A673 (cell line): ENCODE results near the gene FOXC2. TPM values are rescaled to one million over a fixed set of nuclear protein-coding genes. Genes with fewer than 3 reads are reported as not detected.

ENCODE experiments used
- BruUV-seq: library from RNA; stranded (reverse); fragments of 400-500 nt; replicated peaks from 2 replicates; lab custom pipeline; 2021; lab: Mats Ljungman, UMichigan
- CTCF ChIA-PET: fragments of 300-600 bp; sonication (Branson Sonifier 250); formaldehyde crosslinking; loops from one replicate; lab custom pipeline; 2022; ENCODE audit warnings: antibody characterized with exemption; lab: Charles Lee
- POLR2A ChIA-PET: fragments of 300-600 bp; sonication (Branson Sonifier 250); formaldehyde crosslinking; loops from one replicate; lab custom pipeline; 2022; ENCODE audit warnings: antibody characterized with exemption; ENCODE audit not compliant: low non-redundant PET; lab: Charles Lee
- DNase-seq: peaks from one replicate; pipeline ENCODE4 v3.0.0-alpha.2; 2015; ENCODE audit warnings: low spot score
- H3K27ac ChIP-seq: fragments of 200-600 bp; sonication (generic); 2 replicates; pipeline ENCODE4 v1.5.1; 2016; ENCODE audit warnings: mixed run types, low read depth, mild to moderate bottlenecking, mixed read lengths, antibody characterized with exemption, low read length; ENCODE audit not compliant: poor library complexity, severe bottlenecking
- H3K27me3 ChIP-seq: fragments of 200-600 bp; sonication (generic); replicated peaks from 2 replicates; pipeline ENCODE4 v1.6.1; 2017; ENCODE audit warnings: mixed run types, low read depth, mild to moderate bottlenecking, mixed read lengths, antibody characterized with exemption, low read length; ENCODE audit not compliant: insufficient read depth, poor library complexity
- H3K36me3 ChIP-seq: fragments of 200-600 bp; sonication (generic); 2 replicates; pipeline ENCODE4 v1.6.1; 2016; ENCODE audit warnings: mixed run types, mild to moderate bottlenecking, mixed read lengths, antibody characterized with exemption, low read length; ENCODE audit not compliant: insufficient read depth, poor library complexity, severe bottlenecking
- H3K4me1 ChIP-seq: fragments of 200-600 bp; sonication (generic); 2 replicates; pipeline ENCODE4 v1.6.1; 2017; ENCODE audit warnings: mixed run types, mild to moderate bottlenecking, mixed read lengths, antibody characterized with exemption, low read length; ENCODE audit not compliant: insufficient read depth, poor library complexity, severe bottlenecking
- H3K4me3 ChIP-seq: fragments of 200-600 bp; sonication (generic); 2 replicates; pipeline ENCODE4 v1.5.1; 2016; ENCODE audit warnings: low read depth, mixed run types, mild to moderate bottlenecking, mixed read lengths, low read length; ENCODE audit not compliant: poor library complexity, severe bottlenecking
- H3K9me3 ChIP-seq: fragments of 200-600 bp; sonication (generic); 2 replicates; pipeline ENCODE4 v1.6.1; 2016; ENCODE audit warnings: mixed run types, low read depth, mild to moderate bottlenecking, mixed read lengths, antibody characterized with exemption, low read length; ENCODE audit not compliant: poor library complexity, severe bottlenecking
- CTCF ChIP-seq: fragments of 300-800, 200-600 bp; sonication (generic); conservative IDR thresholded peaks from 2 replicates; pipeline ENCODE4 v1.5.1; 2017; ENCODE audit warnings: low read depth, mild to moderate bottlenecking, antibody characterized with exemption, low read length, moderate library complexity, mixed read lengths
- EZH2 ChIP-seq: fragments of 200-600 bp; sonication (generic); IDR thresholded peaks from 2 replicates; pipeline ENCODE4 v1.6.1; 2017; ENCODE audit warnings: borderline replicate concordance, low read depth, mild to moderate bottlenecking, mixed read lengths, antibody characterized with exemption, low read length; ENCODE audit not compliant: poor library complexity, severe bottlenecking
- intact Hi-C: fragments of 100-400 bp; cut with micrococcal nuclease; formaldehyde crosslinking; loops from one replicate; pipeline ENCODE4 v1.10.0; 2022; ENCODE audit not compliant: unreplicated experiment
- total RNA-seq: library from RNA; stranded (reverse); gene quantifications from 2 replicates; pipeline ENCODE4 v1.2.3, GENCODE V29; 2021

FOXC2 gene
- total RNA-seq, 1 experiment from 2014 or later, result 0.34 TPM

GRCh38 chr16:86573215-86573614, 6.6 kb downstream of the FOXC2 start:
- Histone ChIP-seq H3K9me3 (no peaks in the 10 kb centered on the region), H3K4me1 (peaks cover 17% of the 10 kb centered on the region), H3K4me3 (no peak overlapping the region), H3K27me3 (peaks cover 30% of the 10 kb centered on the region), H3K36me3 (no peaks in the 10 kb centered on the region), H3K27ac (no peak overlapping the region)
- TF ChIP-seq CTCF (no peak), EZH2 (no peak)
- BruUV-seq, result no TSS peak
- intact Hi-C loops, result loop anchor here (10.0 kb wide), 1 partner anchor 302 kb away; no protein-coding TSS in a partner anchor
- no peak for DNase-seq
- ChIA-PET CTCF (no interaction called here), POLR2A (no interaction called here)

- peaks cover 17% of the 10 kb centered on the region for H3K4me1 ChIP-seq
- no TSS peak for BruUV-seq
- no peak for DNase-seq
- peaks cover 23% of the 10 kb centered on the region for H3K27me3 ChIP-seq
- ChIA-PET CTCF (no interaction called here), POLR2A (no interaction called here)
- intact Hi-C loops, result loop anchor here (10.0 kb wide), 1 partner anchor 301 kb away; no protein-coding TSS in a partner anchor
- H3K36me3 ChIP-seq, result no peaks in the 10 kb centered on the region
- H3K4me3 ChIP-seq, result no peak overlapping the region
- TF ChIP-seq EZH2, result no peak
- no peak for TF ChIP-seq CTCF
- no peak overlapping the region for H3K27ac ChIP-seq
- H3K9me3 ChIP-seq, result no peaks in the 10 kb centered on the region
Measured at GRCh38 chr16:86573646-86574508, 7.2 kb downstream of the FOXC2 start.

GRCh38 chr16:86574646-86575045, 8.0 kb downstream of the FOXC2 start:
- DNase-seq, result no peak
- Histone ChIP-seq H3K4me1 (peaks cover 17% of the 10 kb centered on the region), H3K36me3 (no peaks in the 10 kb centered on the region), H3K9me3 (no peaks in the 10 kb centered on the region), H3K27me3 (peaks cover 16% of the 10 kb centered on the region), H3K4me3 (no peak overlapping the region), H3K27ac (no peak overlapping the region)
- BruUV-seq, result no TSS peak
- TF ChIP-seq CTCF (no peak), EZH2 (no peak)
- ChIA-PET CTCF (no interaction called here), POLR2A (no interaction called here)
- intact Hi-C loops, result loop anchor here (10.0 kb wide), 1 partner anchor 300 kb away; no protein-coding TSS in a partner anchor
